GM21786 (cell line): ENCODE measurements around the gene LRFN3.
"Not testable (repeated sequence)": the region's sequence is repeated elsewhere in the genome, so short reads cannot be mapped to it uniquely, and the experiment has no call there.

Experiments used
- ATAC-seq: cut with Tn5 transposase; IDR thresholded peaks from one replicate; pipeline ENCODE4 v1.9.1; 2021; ENCODE audit not compliant: unreplicated experiment

The LRFN3 gene

DNA sequence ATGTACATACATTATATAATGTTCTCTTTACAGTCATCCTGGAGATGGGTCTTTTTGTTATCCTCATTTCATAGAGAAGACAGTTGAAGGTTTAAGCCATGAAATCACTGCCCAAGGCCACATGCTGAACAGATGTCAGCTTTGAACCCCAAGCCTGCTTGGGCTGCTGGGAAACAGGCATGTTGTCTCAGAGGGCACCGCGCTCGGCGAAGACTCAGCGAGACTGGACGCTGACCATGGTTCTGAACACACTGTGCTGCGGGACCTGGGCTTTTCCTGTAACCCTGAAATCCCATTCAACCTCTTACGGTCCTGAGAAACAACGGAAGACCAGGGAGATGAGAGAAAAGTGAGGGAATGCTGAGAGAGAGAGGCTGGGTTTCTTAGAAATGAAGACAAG lies 27.3 kb downstream of the LRFN3 start:
- ATAC-seq = no peak

GRCh38 chr19:35966771-35967170 lies 30.6 kb downstream of the LRFN3 start:
- ATAC-seq = no peak

DNA sequence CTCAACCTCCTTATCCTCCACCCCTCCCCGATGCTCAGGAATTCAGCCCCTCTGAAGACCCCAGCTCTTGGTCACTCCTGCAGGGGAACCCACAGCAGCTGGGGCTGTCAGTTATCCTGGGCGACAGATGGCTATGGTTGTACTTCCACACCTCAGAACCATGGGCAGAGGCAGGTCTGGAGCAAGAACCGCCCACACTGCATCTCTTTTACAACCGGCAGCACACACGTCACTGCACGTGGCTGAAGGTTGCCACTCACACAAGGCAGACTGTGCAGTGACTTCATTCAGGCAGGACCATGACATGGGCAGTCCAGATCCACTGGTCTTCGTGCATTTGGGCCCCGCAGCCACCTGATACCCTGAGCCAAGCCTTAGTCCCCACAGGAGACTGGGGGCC lies 37.3 kb downstream of the LRFN3 start:
- no peak for ATAC-seq

- no peak for ATAC-seq
Measured at GRCh38 chr19:35975608-35976214, 39.5 kb downstream of the LRFN3 start.

- ATAC-seq = no peak
Measured at GRCh38 chr19:35977446-35978222, 41.5 kb downstream of the LRFN3 start.

- no peak for ATAC-seq
Measured at GRCh38 chr19:35978271-35978670, 42.1 kb downstream of the LRFN3 start.

DNA sequence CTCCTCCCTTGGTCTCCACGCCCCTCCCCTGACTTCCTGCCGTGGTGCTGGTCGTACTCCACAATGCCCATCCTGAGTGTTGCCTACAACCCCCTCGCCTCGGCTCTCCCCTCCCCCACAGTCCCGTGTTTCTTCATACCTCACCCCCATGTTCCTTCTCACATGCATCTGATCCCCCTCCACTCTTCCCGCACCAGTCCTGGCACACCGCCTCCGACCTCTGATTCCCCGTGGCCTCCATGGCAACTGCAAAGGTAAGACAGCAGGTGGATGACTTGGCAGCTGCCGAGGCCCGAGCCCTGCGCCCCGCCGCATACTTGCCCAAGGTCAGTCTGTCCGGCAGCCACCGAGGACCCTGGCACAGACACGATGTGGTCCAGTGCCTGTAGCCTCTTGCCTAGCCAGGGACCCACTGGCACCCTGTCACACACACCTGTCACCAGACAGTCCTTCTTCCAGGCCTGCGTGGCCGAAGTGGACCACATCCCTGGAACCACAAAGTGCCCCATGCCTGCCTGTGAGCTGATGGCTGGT lies 42.7 kb downstream of the LRFN3 start:
- no peak for ATAC-seq

GRCh38 chr19:35980997-35981396 lies 44.8 kb downstream of the LRFN3 start:
- not testable (repeated sequence) for ATAC-seq

GRCh38 chr19:35983177-35983576 lies 47.0 kb downstream of the LRFN3 start:
- no peak for ATAC-seq

GRCh38 chr19:35986111-35986510 lies 49.9 kb downstream of the LRFN3 start:
- ATAC-seq = no peak

GRCh38 chr19:35986664-35987570 lies 50.7 kb downstream of the LRFN3 start:
- ATAC-seq = no peak

GRCh38 chr19:35987571-35987896 lies 51.4 kb downstream of the LRFN3 start:
- no peak for ATAC-seq

DNA sequence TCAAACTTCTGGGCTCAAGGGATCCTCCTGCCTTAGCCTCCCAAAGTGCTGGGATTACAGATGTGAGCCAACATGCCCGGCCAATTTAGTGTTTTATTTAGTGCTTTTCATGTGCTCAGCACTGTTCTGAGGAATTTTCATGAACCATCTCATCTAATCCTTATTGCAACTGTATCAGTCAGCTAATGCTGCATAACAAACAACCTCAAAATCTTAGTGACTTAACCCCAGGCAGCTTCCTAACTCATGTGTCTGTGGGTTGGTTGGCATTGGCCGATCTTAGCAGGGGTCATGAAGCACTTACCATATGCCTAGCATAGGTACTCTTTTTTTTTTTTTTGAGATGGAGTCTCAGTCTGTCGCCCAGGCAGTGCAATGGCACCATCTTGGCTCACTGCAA lies 52.6 kb downstream of the LRFN3 start:
- no peak for ATAC-seq

GRCh38 chr19:35990156-35990555 lies 54.0 kb downstream of the LRFN3 start:
- ATAC-seq = no peak

- no peak for ATAC-seq
Measured at GRCh38 chr19:35990771-35991730, 54.9 kb downstream of the LRFN3 start.

DNA sequence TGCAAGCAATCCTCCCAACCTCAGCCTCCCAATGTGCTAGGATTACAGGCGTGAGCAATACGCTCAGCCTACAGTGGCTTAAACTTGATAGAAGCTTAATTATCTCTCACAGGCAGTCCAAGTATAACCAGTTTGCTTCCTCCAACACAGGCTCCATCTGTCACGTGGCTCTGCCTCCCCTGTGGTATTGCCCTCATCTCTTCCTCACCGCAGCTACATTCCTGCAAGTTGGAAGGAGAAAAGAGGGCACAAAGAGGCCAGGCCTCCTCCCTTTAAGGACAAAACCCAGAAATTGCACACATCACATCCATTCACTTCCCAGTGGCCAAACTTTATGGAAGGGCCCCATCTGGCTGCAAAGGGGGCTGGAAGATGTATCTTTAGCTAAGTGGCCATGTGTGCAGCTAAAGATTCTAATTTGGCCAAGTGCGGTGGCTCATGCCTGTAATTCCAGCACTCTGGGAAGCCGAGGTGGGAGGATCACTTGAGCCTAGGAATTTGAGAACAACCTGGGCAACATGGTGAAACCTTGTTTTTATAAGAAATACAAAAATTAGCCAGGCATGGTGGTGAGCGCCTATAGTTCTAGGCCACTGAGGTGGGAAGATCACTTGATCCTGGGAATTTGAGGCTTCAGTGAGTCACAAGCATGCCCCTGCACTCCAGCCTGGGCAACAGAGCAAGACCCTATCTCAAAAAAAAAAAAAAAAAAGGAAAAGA lies 55.7 kb downstream of the LRFN3 start:
- ATAC-seq = no peak

- no peak for ATAC-seq
Measured at GRCh38 chr19:35992907-35993765, 57.0 kb downstream of the LRFN3 start.

GRCh38 chr19:35993923-35994598 lies 57.9 kb downstream of the LRFN3 start:
- ATAC-seq = no peak
